ENCODE measurements around the gene ESPNL. TPM values are rescaled to one million over a fixed set of nuclear protein-coding genes. Genes with fewer than 3 reads are reported as not detected.

The ESPNL gene
- total and polyA plus RNA-seq, 9 of the 15 experiments (the other 6 are each of a cell fraction or from before 2014, with no cell fraction given): 0.03 to 0.09 (median 0.05) TPM; not detected in 3

DNA sequence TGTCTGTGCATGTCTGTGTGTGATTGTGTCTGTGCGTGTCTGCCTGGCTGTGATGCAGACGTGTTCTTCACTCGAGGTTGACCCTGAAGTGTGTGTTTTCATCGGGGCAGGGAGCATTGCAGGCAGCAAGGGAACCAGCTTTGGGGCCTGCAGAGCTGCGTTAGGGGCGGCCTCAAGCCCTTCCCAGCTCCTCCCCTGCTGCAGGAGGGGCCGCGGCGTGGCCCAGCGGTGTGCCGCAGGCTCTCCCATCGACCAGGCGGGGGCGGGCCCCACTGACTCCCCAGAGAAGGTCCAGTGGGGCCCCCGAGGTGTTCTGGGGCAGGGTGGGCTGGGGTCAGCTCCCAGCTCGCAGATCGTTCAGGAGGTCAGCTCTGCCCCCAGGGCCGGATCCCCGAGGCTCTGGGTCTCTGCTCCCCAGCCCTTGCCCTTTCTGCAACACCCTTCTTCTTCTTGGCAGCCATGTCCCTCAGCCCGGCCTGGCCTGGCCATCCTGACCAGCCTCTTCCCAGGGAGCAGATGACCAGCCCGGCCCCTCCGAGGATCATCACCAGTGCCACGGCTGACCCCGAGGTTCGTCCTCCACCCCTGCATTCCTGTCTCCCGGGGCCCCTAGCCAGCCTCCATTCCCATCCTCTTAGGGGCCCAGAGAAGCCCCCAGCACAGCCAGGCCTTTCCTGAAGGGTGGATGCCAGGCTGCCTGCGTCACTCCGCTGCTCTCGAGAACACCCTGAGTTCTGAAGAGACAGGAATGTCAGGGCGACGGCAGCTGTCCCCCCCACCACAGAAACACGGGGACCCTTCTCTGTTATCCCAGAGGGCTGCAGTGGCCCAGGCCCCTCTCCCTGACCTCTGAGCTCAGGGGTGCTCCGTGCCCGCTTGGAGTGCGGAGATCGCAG is 27.3 kb downstream of the ESPNL start (continued):
- peak in 1 of 2 experiments; percentile 27; a peak in 1 of 4 replicates for TF ChIP-seq MAZ (CRISPR knock-in tag; conservative IDR thresholded peaks at IDR 0.05 in 1 of 2, IDR thresholded peaks at IDR 0.05 in 1 of 2)
- no peak for TF ChIP-seq TCF3 (CRISPR knock-in tag; IDR thresholded peaks at IDR 0.05)
- TF ChIP-seq EGR1 (conservative IDR thresholded peaks at IDR 0.05): peak; percentile 19; the same call in 1 of the 2 replicates
- TF ChIP-seq MTA1 (IDR thresholded peaks at IDR 0.05; ENCODE audit: borderline replicate concordance): no peak
- TF ChIP-seq MITF (IDR thresholded peaks at IDR 0.05): no peak
- TF ChIP-seq MTA3 (IDR thresholded peaks at IDR 0.05; ENCODE audit: borderline replicate concordance): no peak
- no peak for TF ChIP-seq JUND (IDR thresholded peaks at IDR 0.05; ENCODE audit: borderline replicate concordance, low read depth, low read length)
- no peak for TF ChIP-seq JUND (tag; IDR thresholded peaks at IDR 0.05; ENCODE audit: borderline replicate concordance, low read depth, low read length)
- TF ChIP-seq, protein P1, sequence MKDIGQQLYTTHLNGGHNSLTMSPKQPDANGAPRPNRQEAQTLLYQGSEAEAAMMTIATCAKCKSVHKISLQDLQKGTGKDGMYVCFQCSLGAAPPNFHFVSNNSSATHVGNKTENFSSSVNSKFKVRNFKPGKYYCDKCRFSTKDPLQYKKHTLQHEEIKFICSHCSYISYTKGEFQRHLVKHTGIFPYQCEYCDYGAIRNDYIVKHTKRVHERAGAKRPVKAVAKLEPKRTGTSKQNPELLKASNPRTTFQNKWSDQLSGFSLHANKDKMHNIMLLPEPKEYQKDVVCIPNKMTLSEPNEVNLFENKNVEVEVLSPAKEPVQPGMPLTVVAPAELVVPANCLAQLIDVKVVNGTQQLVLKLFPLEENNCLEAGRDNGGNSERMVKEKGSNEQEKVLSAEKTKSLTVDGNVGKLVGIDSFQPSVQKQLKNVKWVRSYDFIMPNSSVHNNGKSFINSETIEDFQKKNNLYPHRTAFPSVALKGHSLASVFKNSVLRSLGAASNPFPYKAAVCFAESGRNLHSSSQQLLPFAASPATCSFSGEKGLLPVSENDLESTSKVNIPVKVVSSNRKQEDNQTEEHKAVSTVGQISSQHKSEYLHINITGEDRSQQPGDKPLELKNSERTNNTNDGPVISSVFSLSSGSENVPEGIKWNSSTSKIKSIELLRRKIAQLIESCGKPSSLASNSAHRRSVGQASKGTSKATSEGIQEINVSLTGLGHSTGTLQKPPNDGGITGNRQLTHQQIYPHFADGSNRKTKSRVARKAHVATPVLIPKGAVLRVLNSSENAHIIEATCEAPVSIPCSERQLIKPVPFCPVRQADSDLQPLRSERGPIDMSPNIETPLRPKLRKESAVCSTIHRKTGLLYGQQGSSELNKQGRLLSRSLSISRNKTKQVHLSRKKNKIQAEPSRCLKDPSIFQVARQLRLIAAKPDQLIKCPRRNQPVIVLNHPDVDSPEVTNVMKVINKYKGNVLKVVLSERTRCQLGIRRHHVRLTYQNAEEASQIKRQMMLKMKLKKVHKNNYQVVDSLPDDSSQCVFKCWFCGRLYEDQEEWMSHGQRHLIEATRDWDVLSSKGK (CRISPR knock-in tag; IDR thresholded peaks at IDR 0.05): no peak
- TF ChIP-seq KDM4B (IDR thresholded peaks at IDR 0.05; ENCODE audit: borderline replicate concordance in 2 of 2, low read depth in 1 of 2): no peak
